ENCODE results near the gene RAB3IL1.

Gene RAB3IL1

DNA sequence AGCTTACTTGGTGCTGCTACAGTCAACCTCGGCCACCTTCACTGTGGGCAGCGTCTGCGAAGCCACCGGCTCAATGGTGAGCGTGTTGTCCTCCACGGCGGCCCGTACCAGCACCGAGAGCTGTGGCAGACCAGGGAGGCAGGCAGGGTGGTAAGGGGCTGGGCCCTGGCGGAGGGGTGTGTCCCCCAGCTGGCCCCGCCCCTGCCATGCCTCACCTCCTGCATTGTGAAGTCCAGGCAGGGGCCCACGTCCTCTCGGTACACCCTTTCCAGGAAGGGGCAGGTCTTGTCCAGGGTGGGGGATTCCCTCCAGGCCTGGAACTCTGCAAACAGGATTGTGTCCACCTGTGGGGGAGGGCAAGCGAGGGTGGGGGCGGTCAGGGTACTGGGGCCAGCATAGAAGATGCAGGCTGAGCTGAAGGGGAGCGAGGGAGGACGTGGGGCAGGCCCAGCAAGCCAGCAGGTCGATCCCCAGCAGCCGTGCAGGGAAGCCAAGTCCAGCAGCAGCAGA is 12.8 kb downstream of the RAB3IL1 start:
- CTCF ChIA-PET = interaction anchor here (1.0 to 11.6 kb wide), 6 partner anchors 9 to 205 kb away, joined by 3 to 424 read pairs (median 8); no protein-coding TSS in a partner anchor
- no peak for DNase-seq (ENCODE audit: extremely low spot score)
- POLR2A ChIA-PET = no interaction called here
- TF ChIP-seq, protein P1, sequence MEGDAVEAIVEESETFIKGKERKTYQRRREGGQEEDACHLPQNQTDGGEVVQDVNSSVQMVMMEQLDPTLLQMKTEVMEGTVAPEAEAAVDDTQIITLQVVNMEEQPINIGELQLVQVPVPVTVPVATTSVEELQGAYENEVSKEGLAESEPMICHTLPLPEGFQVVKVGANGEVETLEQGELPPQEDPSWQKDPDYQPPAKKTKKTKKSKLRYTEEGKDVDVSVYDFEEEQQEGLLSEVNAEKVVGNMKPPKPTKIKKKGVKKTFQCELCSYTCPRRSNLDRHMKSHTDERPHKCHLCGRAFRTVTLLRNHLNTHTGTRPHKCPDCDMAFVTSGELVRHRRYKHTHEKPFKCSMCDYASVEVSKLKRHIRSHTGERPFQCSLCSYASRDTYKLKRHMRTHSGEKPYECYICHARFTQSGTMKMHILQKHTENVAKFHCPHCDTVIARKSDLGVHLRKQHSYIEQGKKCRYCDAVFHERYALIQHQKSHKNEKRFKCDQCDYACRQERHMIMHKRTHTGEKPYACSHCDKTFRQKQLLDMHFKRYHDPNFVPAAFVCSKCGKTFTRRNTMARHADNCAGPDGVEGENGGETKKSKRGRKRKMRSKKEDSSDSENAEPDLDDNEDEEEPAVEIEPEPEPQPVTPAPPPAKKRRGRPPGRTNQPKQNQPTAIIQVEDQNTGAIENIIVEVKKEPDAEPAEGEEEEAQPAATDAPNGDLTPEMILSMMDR (IDR thresholded peaks at IDR 0.05; ENCODE audit: control extremely low read depth, extremely low read depth, low read depth, missing control alignments) = no peak

DNA sequence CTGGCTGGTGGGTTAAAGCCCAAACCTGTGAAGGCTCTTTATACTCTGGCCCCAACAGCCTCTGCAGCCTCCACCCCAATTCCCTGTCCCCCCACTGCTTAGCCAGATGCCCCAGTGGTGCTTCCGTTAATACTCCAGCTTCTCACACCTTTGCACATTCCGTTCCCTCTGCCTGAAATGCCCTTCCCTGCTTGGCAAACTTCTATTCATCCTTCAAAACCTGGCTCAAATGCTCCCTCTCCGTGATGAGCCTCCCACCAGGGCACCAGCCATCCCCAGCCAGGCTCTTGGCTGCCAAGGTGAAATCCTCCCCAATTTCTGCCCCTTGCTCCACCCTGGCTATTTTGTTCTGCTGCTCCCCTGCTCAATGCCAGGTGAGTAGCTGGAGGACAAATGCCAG is 13.5 kb downstream of the RAB3IL1 start:
- TF ChIP-seq, protein P1 (IDR thresholded peaks at IDR 0.05; ENCODE audit: control extremely low read depth, extremely low read depth, low read depth, missing control alignments) = no peak
- ChIA-PET POLR2A (no interaction called here), CTCF (interaction anchor here (1.3 to 11.6 kb wide), 6 partner anchors 9 to 205 kb away, joined by 3 to 424 read pairs (median 56); no protein-coding TSS in a partner anchor)
- no peak for DNase-seq (ENCODE audit: extremely low spot score)

DNA sequence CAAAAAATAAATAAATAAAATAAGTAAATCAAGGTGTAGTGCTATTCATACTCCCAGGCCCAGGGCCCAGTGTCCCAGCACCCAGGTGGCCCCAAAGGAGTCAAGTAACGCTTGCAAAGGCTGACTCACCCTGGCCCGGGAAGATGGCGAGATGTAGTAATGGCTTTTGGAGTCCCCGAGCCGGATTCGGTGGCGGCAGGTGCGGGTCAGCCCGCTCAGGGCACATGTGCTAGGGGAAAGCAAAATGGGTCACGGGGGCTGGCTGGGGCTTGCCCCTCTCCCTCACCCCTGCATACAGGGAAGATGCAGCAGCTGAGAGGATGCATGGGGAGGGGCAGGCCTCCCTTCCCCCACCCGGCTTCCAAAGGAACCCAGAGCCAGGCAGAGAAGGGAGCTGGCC is 15.1 kb downstream of the RAB3IL1 start:
- ChIA-PET POLR2A (no interaction called here), CTCF (interaction anchor here (2.2 to 11.6 kb wide), 7 partner anchors 19 to 207 kb away, joined by 4 to 424 read pairs (median 150); partner anchors contain the start of gene BEST1)
- TF ChIP-seq, protein P1 (IDR thresholded peaks at IDR 0.05; ENCODE audit: control extremely low read depth, extremely low read depth, low read depth, missing control alignments) = no peak
- DNase-seq (ENCODE audit: extremely low spot score) = no peak

DNA sequence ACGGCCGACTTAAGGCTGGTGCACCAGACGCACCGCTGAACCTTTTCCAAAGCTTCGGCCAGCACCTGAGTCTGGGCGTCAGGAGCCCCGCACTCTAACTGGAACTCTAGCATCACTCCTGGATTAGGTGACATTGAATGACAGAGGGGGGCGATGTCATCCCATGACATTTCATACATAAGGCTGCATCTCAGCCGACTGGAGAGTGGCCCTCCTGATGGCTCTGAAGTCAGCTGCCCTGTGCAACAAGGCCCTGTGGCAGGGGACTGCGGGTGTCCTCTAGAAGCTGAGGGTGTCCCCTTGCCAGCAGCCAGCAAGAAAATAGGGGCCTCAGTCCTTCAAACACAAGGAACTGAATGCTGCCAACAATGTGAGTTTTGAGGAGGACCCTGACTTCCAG is 16.0 kb downstream of the RAB3IL1 start:
- POLR2A ChIA-PET = no interaction called here
- no peak for DNase-seq (ENCODE audit: extremely low spot score)
- TF ChIP-seq, protein P1 (IDR thresholded peaks at IDR 0.05; ENCODE audit: control extremely low read depth, extremely low read depth, low read depth, missing control alignments) = no peak
- CTCF ChIA-PET = interaction anchor here (4.1 to 11.6 kb wide), 8 partner anchors 15 to 208 kb away, joined by 19 to 424 read pairs (median 125); partner anchors contain the start of genes BEST1 and RAB3IL1

DNA sequence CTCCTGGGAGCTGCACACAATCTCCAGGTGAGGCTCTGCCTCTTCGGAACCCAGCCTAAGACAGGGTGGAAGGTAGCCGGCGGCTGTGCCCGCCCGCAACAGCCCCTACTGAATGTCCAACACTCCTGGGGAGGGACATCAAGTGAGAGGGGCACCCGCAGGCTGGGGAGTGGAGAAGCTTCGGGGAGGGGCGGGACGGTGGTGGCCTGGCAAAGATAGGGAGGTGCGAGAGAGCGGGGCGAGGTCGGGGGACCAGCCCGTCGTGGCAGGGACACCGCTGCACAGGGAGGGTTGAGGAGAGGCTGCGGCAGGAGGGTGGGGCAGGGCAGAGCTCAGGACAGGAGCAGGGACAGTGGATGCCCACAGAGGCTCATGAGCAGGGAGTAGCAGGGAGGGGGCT is 17.1 kb downstream of the RAB3IL1 start:
- CTCF ChIA-PET = interaction anchor here (1.0 to 11.6 kb wide), 17 partner anchors 10 to 209 kb away, joined by 3 to 424 read pairs (median 27); partner anchors contain the start of genes BEST1, FADS1, FEN1 and RAB3IL1
- POLR2A ChIA-PET = no interaction called here
- TF ChIP-seq, protein P1 (IDR thresholded peaks at IDR 0.05; ENCODE audit: control extremely low read depth, extremely low read depth, low read depth, missing control alignments) = no peak
- no peak for DNase-seq (ENCODE audit: extremely low spot score)

DNA sequence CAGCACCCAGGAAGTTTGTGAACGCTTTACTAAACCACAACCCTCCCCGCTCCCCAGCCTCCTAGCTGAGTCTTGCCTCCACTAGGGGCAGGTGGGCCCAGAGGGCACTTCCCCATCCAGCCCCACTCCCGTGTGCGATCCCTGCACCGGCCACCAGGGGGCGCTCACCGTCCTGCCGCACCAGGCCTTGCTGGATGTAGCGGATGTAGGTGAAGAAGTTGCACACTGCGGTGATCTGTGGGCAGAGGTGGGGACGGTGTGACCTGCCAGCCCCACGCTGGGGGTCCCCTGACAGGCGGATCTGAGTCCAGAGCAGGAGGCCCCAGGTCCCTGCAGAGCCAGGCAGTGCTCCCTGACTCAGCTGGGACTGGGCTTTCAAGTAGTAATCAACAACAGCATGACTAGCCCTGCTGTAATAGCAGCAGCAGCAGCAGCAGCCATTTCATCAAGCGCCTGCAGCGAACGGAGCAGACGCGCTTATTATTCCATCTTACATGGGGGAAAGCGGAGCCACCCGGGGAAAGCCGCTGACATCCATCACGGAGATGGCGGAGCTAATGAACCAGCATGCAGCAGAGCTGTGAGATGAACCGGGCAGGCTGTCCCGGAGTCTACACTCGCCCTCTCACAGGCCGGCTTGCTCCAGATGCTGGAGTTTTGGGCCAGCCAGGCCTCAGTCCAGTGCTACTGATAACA is 18.1 kb downstream of the RAB3IL1 start:
- ChIA-PET POLR2A (interaction anchor here (1.9 kb wide), 1 partner anchor 69 kb away, joined by 9 read pairs; the partner anchor contains the start of gene FTH1), CTCF (interaction anchor here (0.6 to 11.6 kb wide), 66 partner anchors 11 to 450 kb away, joined by 3 to 424 read pairs (median 4); partner anchors contain the start of genes BEST1, FADS1, FADS2 and FEN1)
- TF ChIP-seq, protein P1 (IDR thresholded peaks at IDR 0.05; ENCODE audit: control extremely low read depth, extremely low read depth, low read depth, missing control alignments) = peak; percentile 100
- peak; percentile 95 for DNase-seq (ENCODE audit: extremely low spot score)

All from GM10248 (cell line).